K562 (cell line): ENCODE data around the gene LCNL1. TPM values are rescaled to one million over a fixed set of nuclear protein-coding genes. Genes with fewer than 3 reads are reported as not detected.

ENCODE experiments used
- ATAC-seq: fragments of 200-7000 bp; cut with Tn5 transposase; 3 replicates; pipeline ENCODE4 v1.9.1; 2020; ENCODE audit warnings: moderate library complexity
- BruUV-seq: library from RNA; stranded (reverse); fragments of 400-500 nt; replicated peaks from 2 replicates; lab custom pipeline; 2021; lab: Mats Ljungman, UMichigan
- CTCF ChIA-PET: fragments of 300-600 bp; formaldehyde crosslinking; extraction: SDS; loops from one replicate; lab custom pipeline; 2021; ENCODE audit warnings: low intra/inter-chr PET ratio; lab: Yijun Ruan, JAX
- POLR2A ChIA-PET: fragments of 300-600, 350-650 bp; sonication (Branson Sonifier 250); formaldehyde crosslinking; extraction: SDS; loops from one replicate; lab custom pipeline; 2021; ENCODE audit warnings: antibody characterized with exemption, inconsistent platforms; lab: Yijun Ruan, JAX
- DNase-seq, 4 experiments: peaks; one replicate each; pipeline versions ENCODE4 v3.0.0 to v3.0.0-alpha.2; 2011 to 2018; ENCODE audit warnings: low spot score in 3 of 4, mixed read lengths in 3 of 4; ENCODE audit errors: extremely low read depth in 1 of 4
- FAIRE-seq: peaks from 2 replicates; lab custom pipeline; 2011; peaks lifted over from hg19 to GRCh38; lab: Jason Lieb, UNC
- H2AFZ ChIP-seq: 2 replicates; pipeline ENCODE4 v1.6.0; 2011; ENCODE audit warnings: low read depth, low read length, control low read depth, inconsistent platforms
- H3K27ac ChIP-seq: fragments of 200-600 bp; 3 replicates; pipeline ENCODE4 v1.8.0; 2011; ENCODE audit warnings: low read depth, mild to moderate bottlenecking, control low read depth, inconsistent platforms, low read length, moderate library complexity, mixed read lengths; ENCODE audit errors: extremely low read depth
- H3K27me3 ChIP-seq, 2 experiments: fragments of 300-600 bp in 1 of 2; 2 replicates in 1 of 2; 3 replicates in 1 of 2; pipeline versions ENCODE4 v1.6.0 to v1.8.0; 2011; ENCODE audit warnings: inconsistent platforms in 2 of 2, low read length in 2 of 2, mild to moderate bottlenecking in 1 of 2, mixed read lengths in 1 of 2, moderate library complexity in 1 of 2; ENCODE audit not compliant: control insufficient read depth in 2 of 2, insufficient read depth in 2 of 2
- H3K36me3 ChIP-seq: fragments of 300-600 bp; 3 replicates; pipeline ENCODE4 v1.8.0; 2011; ENCODE audit warnings: mild to moderate bottlenecking, low read length, inconsistent platforms; ENCODE audit not compliant: control insufficient read depth, insufficient read depth
- H3K4me1 ChIP-seq, 2 experiments: fragments of 200-600 bp in 1 of 2; replicated peaks in 1 of 2; 2 replicates in 1 of 2; 3 replicates in 1 of 2; pipeline versions ENCODE4 v1.5.1 to v1.8.0; 2011; ENCODE audit warnings: inconsistent platforms in 2 of 2, low read length in 2 of 2, mild to moderate bottlenecking in 1 of 2, mixed read lengths in 1 of 2, moderate library complexity in 1 of 2; ENCODE audit not compliant: control insufficient read depth in 2 of 2, insufficient read depth in 2 of 2
- H3K4me2 ChIP-seq: 2 replicates; pipeline ENCODE4 v1.6.1; 2011; ENCODE audit warnings: low read length, control low read depth, inconsistent platforms, mixed read lengths; ENCODE audit not compliant: insufficient read depth
- H3K4me3 ChIP-seq: fragments of 200-600 bp; sonication (generic), shearing (Covaris generic); 2 replicates; pipeline ENCODE4 v1.5.1; 2016; ENCODE audit warnings: control low read depth, inconsistent platforms
- H3K79me2 ChIP-seq: fragments of 200-600 bp; 3 replicates; pipeline ENCODE4 v1.8.0; 2011; ENCODE audit warnings: low read length, inconsistent platforms; ENCODE audit not compliant: control insufficient read depth, insufficient read depth
- H3K9ac ChIP-seq, 2 experiments: 2 replicates each; pipeline versions ENCODE4 v1.6.0 to v1.6.1; 2011; ENCODE audit warnings: low read depth in 2 of 2, low read length in 2 of 2, control low read depth in 1 of 2, inconsistent platforms in 1 of 2, mild to moderate bottlenecking in 1 of 2, mixed read lengths in 1 of 2; ENCODE audit not compliant: insufficient read depth in 1 of 2
- H3K9me1 ChIP-seq: one replicate; pipeline ENCODE4 v1.6.0; 2011; ENCODE audit warnings: inconsistent platforms, mild to moderate bottlenecking, low read length, moderate library complexity; ENCODE audit not compliant: control insufficient read depth, insufficient read depth
- H3K9me3 ChIP-seq: replicated peaks from 2 replicates; pipeline ENCODE4 v1.5.1; 2011; ENCODE audit warnings: low read depth, low read length, inconsistent platforms; ENCODE audit not compliant: control insufficient read depth, insufficient read depth
- H4K20me1 ChIP-seq: replicated peaks from 2 replicates; pipeline ENCODE4 v1.6.1; 2011; ENCODE audit warnings: low read length, inconsistent platforms, mixed read lengths; ENCODE audit not compliant: control insufficient read depth, insufficient read depth
- WGBS: fragments of 100-300 bp; shearing (Covaris generic); methylation state at CpG from one replicate; pipeline ENCODE4 v1.1.6; 2016; ENCODE audit warnings: low coverage, mixed read lengths; ENCODE audit not compliant: insufficient coverage; ENCODE audit errors: missing lambda C conversion rate; 5-methylcytosine and 5-hydroxymethylcytosine counted together
- in situ Hi-C: fragments of 300-500 bp; cut with MboI; formaldehyde crosslinking; loops from 4 replicates; pipeline ENCODE4 v1.15.0; 2018; ENCODE audit warnings: inconsistent platforms, mixed read lengths
- intact Hi-C: fragments of 100-400 bp; cut with micrococcal nuclease; formaldehyde crosslinking; loops from 2 replicates; pipeline ENCODE4 v1.14.2; 2022
- polyA plus RNA-seq, 8 experiments: library from polyadenylated mRNA; depleted of rRNA in 4 of 8; stranded (reverse) in 5 of 8; unstranded in 3 of 8; fragments of >200 nt; fragmentation: Nextera tagmentation in 2 of 8; fragmentation: Illumina TruSeq in 1 of 8; extraction: Ambion mirVana in 2 of 8; extraction: Trizol in 1 of 8; gene quantifications; 2 replicates each; pipeline versions ENCODE4 v1.2.1 to v1.2.3, GENCODE V29; 2011 to 2014; ENCODE audit warnings: inconsistent platforms in 1 of 8, missing spikeins in 1 of 8
- total RNA-seq, 7 experiments: library from RNA; depleted of rRNA in 6 of 7; stranded (reverse); fragments of >200 nt in 6 of 7; fragmentation: Illumina TruSeq in 2 of 7; extraction: Trizol in 2 of 7; gene quantifications; 2 replicates each; pipeline versions ENCODE4 v1.2.1 to v1.2.3, GENCODE V29; 2011 to 2021; ENCODE audit warnings: low replicate concordance in 1 of 7
- TF ChIP-seq, protein P1 (sequence below): fragments of 450-650 bp; IDR thresholded peaks from 2 replicates; pipeline ENCODE4 v1.6.1; 2017; ENCODE audit warnings: antibody characterized with exemption, mild to moderate bottlenecking
- TF ChIP-seq, protein P2 (sequence below): fragments of 450-650 bp; IDR thresholded peaks from 2 replicates; pipeline ENCODE4 v1.6.1; 2017; ENCODE audit warnings: antibody characterized with exemption

Gene LCNL1
- total and polyA plus RNA-seq, 9 of the 15 experiments (the other 6 are each of a cell fraction or from before 2014, with no cell fraction given): 0.04 to 0.16 (median 0.04) TPM; not detected in 4

DNA sequence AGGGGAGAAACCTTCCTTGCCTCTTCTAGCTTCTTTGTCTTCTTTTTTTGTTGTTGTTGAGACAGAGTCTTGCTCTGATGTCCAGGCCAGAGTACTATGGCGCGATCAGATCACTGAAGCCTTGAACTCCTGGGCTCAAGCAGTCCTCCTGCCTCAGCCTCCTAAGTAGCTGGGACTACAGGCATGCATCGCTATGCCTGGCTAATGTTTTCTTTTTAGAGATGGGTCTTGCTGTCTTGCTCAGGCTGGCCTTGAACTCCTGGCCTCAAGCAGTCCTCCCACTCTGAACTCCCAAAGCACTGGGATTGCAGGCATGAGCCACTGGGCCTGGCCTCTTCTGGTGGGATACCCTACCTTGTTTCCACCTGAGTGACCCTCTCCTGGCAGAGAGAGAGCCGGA is 6.1 kb downstream of the LCNL1 start:
- ChIA-PET CTCF (no interaction called here), POLR2A (interaction anchor here (1.5 kb wide), 1 partner anchor 11 kb away, joined by 4 read pairs; no protein-coding TSS in a partner anchor)
- DNase-seq: no peak
- peaks cover 16% of the 10 kb centered on the region for H3K79me2 ChIP-seq
- H3K36me3 ChIP-seq: peaks cover 9% of the 10 kb centered on the region; the same call in 1 of the 3 replicates
- H4K20me1 ChIP-seq: no peaks in the 10 kb centered on the region
- H3K9me1 ChIP-seq: no peaks in the 10 kb centered on the region
- no peak overlapping the region for H3K4me3 ChIP-seq
- intact Hi-C loops: no loop called here
- no peak for ATAC-seq
- 66% methylated on average over 3 of the region's 4 CpGs for WGBS
- H3K9ac ChIP-seq: no peak overlapping the region; a peak in 1 of 4 replicates
- no peaks in the 10 kb centered on the region for H3K27me3 ChIP-seq
- no peak overlapping the region for H3K27ac ChIP-seq
- peak overlapping the region; percentile 58 for H2AFZ ChIP-seq
- H3K9me3 ChIP-seq: peaks cover 6% of the 10 kb centered on the region
- FAIRE-seq: no peak
- no TSS peak for BruUV-seq
- TF ChIP-seq, protein P1, sequence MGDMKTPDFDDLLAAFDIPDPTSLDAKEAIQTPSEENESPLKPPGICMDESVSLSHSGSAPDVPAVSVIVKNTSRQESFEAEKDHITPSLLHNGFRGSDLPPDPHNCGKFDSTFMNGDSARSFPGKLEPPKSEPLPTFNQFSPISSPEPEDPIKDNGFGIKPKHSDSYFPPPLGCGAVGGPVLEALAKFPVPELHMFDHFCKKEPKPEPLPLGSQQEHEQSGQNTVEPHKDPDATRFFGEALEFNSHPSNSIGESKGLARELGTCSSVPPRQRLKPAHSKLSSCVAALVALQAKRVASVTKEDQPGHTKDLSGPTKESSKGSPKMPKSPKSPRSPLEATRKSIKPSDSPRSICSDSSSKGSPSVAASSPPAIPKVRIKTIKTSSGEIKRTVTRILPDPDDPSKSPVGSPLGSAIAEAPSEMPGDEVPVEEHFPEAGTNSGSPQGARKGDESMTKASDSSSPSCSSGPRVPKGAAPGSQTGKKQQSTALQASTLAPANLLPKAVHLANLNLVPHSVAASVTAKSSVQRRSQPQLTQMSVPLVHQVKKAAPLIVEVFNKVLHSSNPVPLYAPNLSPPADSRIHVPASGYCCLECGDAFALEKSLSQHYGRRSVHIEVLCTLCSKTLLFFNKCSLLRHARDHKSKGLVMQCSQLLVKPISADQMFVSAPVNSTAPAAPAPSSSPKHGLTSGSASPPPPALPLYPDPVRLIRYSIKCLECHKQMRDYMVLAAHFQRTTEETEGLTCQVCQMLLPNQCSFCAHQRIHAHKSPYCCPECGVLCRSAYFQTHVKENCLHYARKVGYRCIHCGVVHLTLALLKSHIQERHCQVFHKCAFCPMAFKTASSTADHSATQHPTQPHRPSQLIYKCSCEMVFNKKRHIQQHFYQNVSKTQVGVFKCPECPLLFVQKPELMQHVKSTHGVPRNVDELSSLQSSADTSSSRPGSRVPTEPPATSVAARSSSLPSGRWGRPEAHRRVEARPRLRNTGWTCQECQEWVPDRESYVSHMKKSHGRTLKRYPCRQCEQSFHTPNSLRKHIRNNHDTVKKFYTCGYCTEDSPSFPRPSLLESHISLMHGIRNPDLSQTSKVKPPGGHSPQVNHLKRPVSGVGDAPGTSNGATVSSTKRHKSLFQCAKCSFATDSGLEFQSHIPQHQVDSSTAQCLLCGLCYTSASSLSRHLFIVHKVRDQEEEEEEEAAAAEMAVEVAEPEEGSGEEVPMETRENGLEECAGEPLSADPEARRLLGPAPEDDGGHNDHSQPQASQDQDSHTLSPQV: 0 out of 2 replicates have a peak, but pooled peaks have one; percentile 29
- TF ChIP-seq, protein P2, sequence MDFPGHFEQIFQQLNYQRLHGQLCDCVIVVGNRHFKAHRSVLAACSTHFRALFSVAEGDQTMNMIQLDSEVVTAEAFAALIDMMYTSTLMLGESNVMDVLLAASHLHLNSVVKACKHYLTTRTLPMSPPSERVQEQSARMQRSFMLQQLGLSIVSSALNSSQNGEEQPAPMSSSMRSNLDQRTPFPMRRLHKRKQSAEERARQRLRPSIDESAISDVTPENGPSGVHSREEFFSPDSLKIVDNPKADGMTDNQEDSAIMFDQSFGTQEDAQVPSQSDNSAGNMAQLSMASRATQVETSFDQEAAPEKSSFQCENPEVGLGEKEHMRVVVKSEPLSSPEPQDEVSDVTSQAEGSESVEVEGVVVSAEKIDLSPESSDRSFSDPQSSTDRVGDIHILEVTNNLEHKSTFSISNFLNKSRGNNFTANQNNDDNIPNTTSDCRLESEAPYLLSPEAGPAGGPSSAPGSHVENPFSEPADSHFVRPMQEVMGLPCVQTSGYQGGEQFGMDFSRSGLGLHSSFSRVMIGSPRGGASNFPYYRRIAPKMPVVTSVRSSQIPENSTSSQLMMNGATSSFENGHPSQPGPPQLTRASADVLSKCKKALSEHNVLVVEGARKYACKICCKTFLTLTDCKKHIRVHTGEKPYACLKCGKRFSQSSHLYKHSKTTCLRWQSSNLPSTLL: no peak
- in situ Hi-C loops: no loop called here
- H3K4me1 ChIP-seq: peaks cover 10 to 47% of the 10 kb centered on the region in 2 experiments; a peak in 4 of 5 replicates
- no peak overlapping the region for H3K4me2 ChIP-seq
